Measurements from ENCODE around the gene IBA57.
"Not testable (repeated sequence)": the region's sequence is repeated elsewhere in the genome, so short reads cannot be mapped to it uniquely, and the experiment has no call there.

IBA57 gene

GRCh38 chr1:228219245-228219961, 53.8 kb downstream of the IBA57 start:
- peaks cover 7% of the 10 kb centered on the region; the same call in 1 of the 2 replicates for H3K27me3 ChIP-seq (replicated peaks; ENCODE audit: insufficient read depth, low read length)
- H3F3A ChIP-seq (ENCODE audit: insufficient read depth, low read length) = no peaks in the 10 kb centered on the region
- DNase-seq = no peak
- H2AFZ ChIP-seq (ENCODE audit: low read length) = no peak overlapping the region
- H3K79me2 ChIP-seq (ENCODE audit: low read length) = no peaks in the 10 kb centered on the region
- H3K27ac ChIP-seq (ENCODE audit: low read length) = no peak overlapping the region
- H3K9me2 ChIP-seq (replicated peaks; ENCODE audit: insufficient read depth, low read length) = no peaks in the 10 kb centered on the region
- H3K36me3 ChIP-seq (replicated peaks; ENCODE audit: insufficient read depth, low read length) = no peaks in the 10 kb centered on the region
- no peak overlapping the region for H3K9ac ChIP-seq (ENCODE audit: low read length)
- no peak overlapping the region for H3K4me2 ChIP-seq (ENCODE audit: low read depth, low read length)
- no peaks in the 10 kb centered on the region for H3K9me3 ChIP-seq (replicated peaks; ENCODE audit: insufficient read depth, low read length)
- H3K4me1 ChIP-seq (ENCODE audit: low read length) = no peaks in the 10 kb centered on the region
- TF ChIP-seq EZH2 (optimal IDR thresholded peaks at IDR 0.05; ENCODE audit: low read depth, low read length) (no peak), EZH2phosphoT487 (IDR thresholded peaks at IDR 0.05; ENCODE audit: low read length) (no peak)
- TF ChIP-seq, protein P1, sequence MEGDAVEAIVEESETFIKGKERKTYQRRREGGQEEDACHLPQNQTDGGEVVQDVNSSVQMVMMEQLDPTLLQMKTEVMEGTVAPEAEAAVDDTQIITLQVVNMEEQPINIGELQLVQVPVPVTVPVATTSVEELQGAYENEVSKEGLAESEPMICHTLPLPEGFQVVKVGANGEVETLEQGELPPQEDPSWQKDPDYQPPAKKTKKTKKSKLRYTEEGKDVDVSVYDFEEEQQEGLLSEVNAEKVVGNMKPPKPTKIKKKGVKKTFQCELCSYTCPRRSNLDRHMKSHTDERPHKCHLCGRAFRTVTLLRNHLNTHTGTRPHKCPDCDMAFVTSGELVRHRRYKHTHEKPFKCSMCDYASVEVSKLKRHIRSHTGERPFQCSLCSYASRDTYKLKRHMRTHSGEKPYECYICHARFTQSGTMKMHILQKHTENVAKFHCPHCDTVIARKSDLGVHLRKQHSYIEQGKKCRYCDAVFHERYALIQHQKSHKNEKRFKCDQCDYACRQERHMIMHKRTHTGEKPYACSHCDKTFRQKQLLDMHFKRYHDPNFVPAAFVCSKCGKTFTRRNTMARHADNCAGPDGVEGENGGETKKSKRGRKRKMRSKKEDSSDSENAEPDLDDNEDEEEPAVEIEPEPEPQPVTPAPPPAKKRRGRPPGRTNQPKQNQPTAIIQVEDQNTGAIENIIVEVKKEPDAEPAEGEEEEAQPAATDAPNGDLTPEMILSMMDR (IDR thresholded peaks at IDR 0.05; ENCODE audit: low read length) = no peak
- no peaks in the 10 kb centered on the region for H4K20me1 ChIP-seq (ENCODE audit: insufficient read depth, low read length)
- no peak overlapping the region for H3K4me3 ChIP-seq (ENCODE audit: low read length)

GRCh38 chr1:228219962-228220780, 54.6 kb downstream of the IBA57 start:
- Histone ChIP-seq H3K4me1 (ENCODE audit: low read length) (no peaks in the 10 kb centered on the region), H3K9me3 (replicated peaks; ENCODE audit: insufficient read depth, low read length) (no peaks in the 10 kb centered on the region), H3F3A (ENCODE audit: insufficient read depth, low read length) (no peaks in the 10 kb centered on the region), H3K4me3 (ENCODE audit: low read length) (no peak overlapping the region), H3K79me2 (ENCODE audit: low read length) (no peaks in the 10 kb centered on the region), H3K27me3 (replicated peaks; ENCODE audit: insufficient read depth, low read length) (no peaks in the 10 kb centered on the region), H2AFZ (ENCODE audit: low read length) (no peak overlapping the region), H3K9ac (ENCODE audit: low read length) (no peak overlapping the region), H4K20me1 (ENCODE audit: insufficient read depth, low read length) (no peaks in the 10 kb centered on the region), H3K9me2 (replicated peaks; ENCODE audit: insufficient read depth, low read length) (no peaks in the 10 kb centered on the region), H3K36me3 (replicated peaks; ENCODE audit: insufficient read depth, low read length) (no peaks in the 10 kb centered on the region), H3K4me2 (ENCODE audit: low read depth, low read length) (no peak overlapping the region), H3K27ac (ENCODE audit: low read length) (no peak overlapping the region)
- no peak for DNase-seq
- TF ChIP-seq EZH2 (optimal IDR thresholded peaks at IDR 0.05; ENCODE audit: low read depth, low read length) (no peak), EZH2phosphoT487 (IDR thresholded peaks at IDR 0.05; ENCODE audit: low read length) (no peak)
- TF ChIP-seq, protein P1 (IDR thresholded peaks at IDR 0.05; ENCODE audit: low read length) = no peak

GRCh38 chr1:228221097-228221496, 55.5 kb downstream of the IBA57 start:
- not testable (repeated sequence) for H3K4me3 ChIP-seq (ENCODE audit: low read length); H3F3A ChIP-seq (ENCODE audit: insufficient read depth, low read length); H4K20me1 ChIP-seq (ENCODE audit: insufficient read depth, low read length); H2AFZ ChIP-seq (ENCODE audit: low read length); H3K79me2 ChIP-seq (ENCODE audit: low read length); H3K27ac ChIP-seq (ENCODE audit: low read length); H3K27me3 ChIP-seq (replicated peaks; ENCODE audit: insufficient read depth, low read length); H3K9me3 ChIP-seq (replicated peaks; ENCODE audit: insufficient read depth, low read length); DNase-seq; H3K4me2 ChIP-seq (ENCODE audit: low read depth, low read length); H3K9me2 ChIP-seq (replicated peaks; ENCODE audit: insufficient read depth, low read length); H3K9ac ChIP-seq (ENCODE audit: low read length); H3K4me1 ChIP-seq (ENCODE audit: low read length); H3K36me3 ChIP-seq (replicated peaks; ENCODE audit: insufficient read depth, low read length)
